Ascending aorta (tissue), 2 donors: Measurements from ENCODE around the gene LRTM2. TPM values are rescaled to one million over a fixed set of nuclear protein-coding genes. Genes with fewer than 3 reads are reported as not detected.
A peak's percentile ranks its signal among the peaks of the same experiment; 100 is the strongest.

Source experiments
- DNase-seq, 2 donors: peaks; one replicate each; pipeline ENCODE4 v3.0.0-alpha.2; 2019; ENCODE audit warnings: low spot score in 2 of 2
- H3K27ac ChIP-seq, 2 donors: fragments of 200-600 bp; sonication (generic); one replicate each; pipeline ENCODE4 v1.5.1; 2016 to 2017; ENCODE audit warnings: mild to moderate bottlenecking in 1 of 2
- H3K27me3 ChIP-seq: fragments of 200-600 bp; sonication (generic); one replicate; pipeline ENCODE4 v1.5.1; 2017
- H3K36me3 ChIP-seq, 2 donors: fragments of 200-600 bp; sonication (generic); one replicate each; pipeline ENCODE4 v1.5.1; 2016
- H3K4me1 ChIP-seq, 2 donors: fragments of 200-600 bp; sonication (generic); one replicate each; pipeline ENCODE4 v1.5.1; 2016 to 2017; ENCODE audit warnings: mild to moderate bottlenecking in 1 of 2
- H3K4me3 ChIP-seq, 2 donors: fragments of 200-600 bp; sonication (generic); one replicate each; pipeline ENCODE4 v1.5.1; 2016 to 2017; ENCODE audit warnings: mild to moderate bottlenecking in 1 of 2
- H3K9me3 ChIP-seq, 2 donors: fragments of 200-600 bp; sonication (generic); one replicate each; pipeline ENCODE4 v1.5.1; 2016
- intact Hi-C: fragments of 100-400 bp; cut with DNase I; formaldehyde crosslinking; loops from one replicate; pipeline ENCODE4 v1.15.1; 2023
- total RNA-seq: library from RNA; depleted of rRNA; stranded (reverse); fragments of >200 nt; gene quantifications from one replicate; pipeline ENCODE4 v1.1.0, GENCODE V29; 2016
- TF ChIP-seq, protein P1 (sequence below), 3 experiments: fragments of 200-600 bp in 2 of 3; fragments of 450-650 bp in 1 of 3; sonication (generic) in 2 of 3; IDR thresholded peaks; one replicate each; pipeline ENCODE4 v1.5.1; 2016 to 2019; ENCODE audit warnings: antibody characterized with exemption in 3 of 3, mild to moderate bottlenecking in 1 of 3, moderate library complexity in 1 of 3

LRTM2 gene
- total RNA-seq, 1 donor from 2014 or later: not detected

DNA sequence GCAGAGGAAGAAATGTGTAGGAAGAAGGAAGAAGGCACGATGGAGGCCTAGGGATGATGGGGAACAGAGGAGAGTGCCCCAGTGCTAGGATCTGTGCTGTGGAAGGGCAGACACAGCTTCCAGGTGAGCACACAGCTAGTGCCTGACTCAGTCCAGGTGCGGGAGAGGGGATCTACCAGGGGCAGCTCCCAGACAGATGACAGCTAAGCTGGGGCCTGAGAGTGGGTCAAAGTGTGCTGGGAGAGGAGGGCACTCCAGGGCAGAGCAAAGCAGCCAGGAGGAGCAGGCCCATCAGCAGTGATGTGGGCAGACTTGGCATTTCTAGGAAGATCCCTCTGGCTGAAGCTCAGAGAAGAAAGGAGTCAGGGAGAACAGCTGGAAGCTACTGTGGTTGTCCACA lies 36.7 kb downstream of the LRTM2 start:
- Histone ChIP-seq H3K36me3 (no peaks in the 10 kb centered on the region), H3K27ac (no peak overlapping the region), H3K4me1 (no peaks in the 10 kb centered on the region), H3K9me3 (peaks cover 11 to 17% of the 10 kb centered on the region in 2 donors), H3K27me3 (no peaks in the 10 kb centered on the region), H3K4me3 (no peak overlapping the region)
- TF ChIP-seq, protein P1, sequence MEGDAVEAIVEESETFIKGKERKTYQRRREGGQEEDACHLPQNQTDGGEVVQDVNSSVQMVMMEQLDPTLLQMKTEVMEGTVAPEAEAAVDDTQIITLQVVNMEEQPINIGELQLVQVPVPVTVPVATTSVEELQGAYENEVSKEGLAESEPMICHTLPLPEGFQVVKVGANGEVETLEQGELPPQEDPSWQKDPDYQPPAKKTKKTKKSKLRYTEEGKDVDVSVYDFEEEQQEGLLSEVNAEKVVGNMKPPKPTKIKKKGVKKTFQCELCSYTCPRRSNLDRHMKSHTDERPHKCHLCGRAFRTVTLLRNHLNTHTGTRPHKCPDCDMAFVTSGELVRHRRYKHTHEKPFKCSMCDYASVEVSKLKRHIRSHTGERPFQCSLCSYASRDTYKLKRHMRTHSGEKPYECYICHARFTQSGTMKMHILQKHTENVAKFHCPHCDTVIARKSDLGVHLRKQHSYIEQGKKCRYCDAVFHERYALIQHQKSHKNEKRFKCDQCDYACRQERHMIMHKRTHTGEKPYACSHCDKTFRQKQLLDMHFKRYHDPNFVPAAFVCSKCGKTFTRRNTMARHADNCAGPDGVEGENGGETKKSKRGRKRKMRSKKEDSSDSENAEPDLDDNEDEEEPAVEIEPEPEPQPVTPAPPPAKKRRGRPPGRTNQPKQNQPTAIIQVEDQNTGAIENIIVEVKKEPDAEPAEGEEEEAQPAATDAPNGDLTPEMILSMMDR (IDR thresholded peaks at IDR 0.05): no peak
- peak in 1 of 2 donors; percentile 44 for DNase-seq
- intact Hi-C loops: no loop called here

DNA sequence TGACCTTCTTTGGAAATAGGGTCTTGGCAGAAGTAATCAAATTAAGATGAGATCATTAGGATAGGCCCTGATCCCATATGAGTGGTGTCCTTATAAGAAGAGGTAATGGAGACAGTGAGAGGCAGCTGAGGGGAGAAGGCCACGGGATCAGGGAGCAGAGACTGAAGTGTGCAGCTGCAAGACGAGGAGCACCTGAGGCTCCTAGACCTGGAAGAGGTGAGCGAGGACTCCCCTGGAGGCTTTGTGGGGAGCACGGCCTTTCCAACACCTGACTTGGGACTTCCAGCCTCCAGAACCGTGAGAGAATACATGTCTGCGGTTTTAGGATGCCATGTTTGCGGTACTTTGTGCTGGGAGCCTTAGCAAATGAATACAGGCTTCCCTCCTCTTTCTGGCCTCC lies 37.5 kb downstream of the LRTM2 start:
- intact Hi-C loops: no loop called here
- DNase-seq: peak in 1 of 2 donors; percentile 31
- H3K4me3 ChIP-seq: no peak overlapping the region
- TF ChIP-seq, protein P1 (IDR thresholded peaks at IDR 0.05): no peak
- H3K36me3 ChIP-seq: no peaks in the 10 kb centered on the region
- peaks cover 11 to 17% of the 10 kb centered on the region in 2 donors for H3K9me3 ChIP-seq
- H3K27ac ChIP-seq: no peak overlapping the region
- H3K4me1 ChIP-seq: no peaks in the 10 kb centered on the region
- H3K27me3 ChIP-seq: no peaks in the 10 kb centered on the region

DNA sequence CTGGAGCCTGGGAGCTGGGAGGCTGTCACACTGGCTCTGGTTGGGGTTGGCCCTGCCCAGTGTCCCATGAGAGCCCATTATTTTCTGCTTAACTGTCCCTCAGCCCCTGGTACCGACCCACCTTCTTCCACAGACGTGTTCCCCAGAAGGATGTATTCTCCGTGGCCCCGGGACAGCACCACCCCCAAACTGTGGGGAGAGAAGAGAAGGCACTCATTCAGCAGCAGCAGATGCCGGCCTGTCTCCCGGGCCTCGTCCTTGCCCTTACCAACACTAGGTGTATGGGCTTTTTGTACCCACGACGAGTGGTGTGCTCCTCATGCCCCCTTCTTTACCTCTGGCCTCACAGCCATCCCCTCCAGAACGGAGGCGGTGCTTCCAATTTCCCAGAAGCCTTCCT lies 38.1 kb downstream of the LRTM2 start:
- intact Hi-C loops: no loop called here
- peak in 1 of 2 donors; percentile 35 for DNase-seq
- no peaks in the 10 kb centered on the region for H3K27me3 ChIP-seq

DNA sequence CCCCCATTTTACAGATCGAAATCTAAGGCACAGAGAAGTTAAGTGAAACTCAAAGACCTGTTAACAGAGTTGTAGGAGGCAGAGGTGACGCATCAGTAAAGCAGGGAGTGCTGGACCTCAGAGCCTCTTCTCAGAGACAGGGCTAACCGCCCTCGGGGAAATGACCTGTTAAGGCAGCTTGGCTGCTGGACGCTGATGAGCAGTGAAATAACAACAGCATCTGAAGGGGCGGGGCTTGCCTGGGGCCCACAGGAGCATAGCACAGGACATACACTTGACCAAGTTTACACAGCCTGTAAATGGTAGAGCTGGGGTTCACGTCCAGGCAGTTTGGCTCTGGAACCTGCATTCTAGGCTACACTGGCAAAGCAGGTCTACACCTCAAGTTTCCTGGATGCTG lies 39.3 kb downstream of the LRTM2 start:
- DNase-seq: peak in 1 of 2 donors; percentile 21
- no peak overlapping the region for H3K4me3 ChIP-seq
- no peaks in the 10 kb centered on the region for H3K4me1 ChIP-seq
- H3K36me3 ChIP-seq: no peaks in the 10 kb centered on the region
- H3K27me3 ChIP-seq: no peaks in the 10 kb centered on the region
- peaks cover 11 to 13% of the 10 kb centered on the region in 2 donors for H3K9me3 ChIP-seq
- H3K27ac ChIP-seq: no peak overlapping the region
- TF ChIP-seq, protein P1 (IDR thresholded peaks at IDR 0.05): no peak
- intact Hi-C loops: no loop called here

More for the DNA sequence above, 38.1 kb downstream of the LRTM2 start:
- no peaks in the 10 kb centered on the region for H3K36me3 ChIP-seq
- TF ChIP-seq, protein P1 (IDR thresholded peaks at IDR 0.05): no peak
- peaks cover 11 to 17% of the 10 kb centered on the region in 2 donors for H3K9me3 ChIP-seq
- no peak overlapping the region for H3K27ac ChIP-seq
- no peaks in the 10 kb centered on the region for H3K4me1 ChIP-seq
- no peak overlapping the region for H3K4me3 ChIP-seq

DNA sequence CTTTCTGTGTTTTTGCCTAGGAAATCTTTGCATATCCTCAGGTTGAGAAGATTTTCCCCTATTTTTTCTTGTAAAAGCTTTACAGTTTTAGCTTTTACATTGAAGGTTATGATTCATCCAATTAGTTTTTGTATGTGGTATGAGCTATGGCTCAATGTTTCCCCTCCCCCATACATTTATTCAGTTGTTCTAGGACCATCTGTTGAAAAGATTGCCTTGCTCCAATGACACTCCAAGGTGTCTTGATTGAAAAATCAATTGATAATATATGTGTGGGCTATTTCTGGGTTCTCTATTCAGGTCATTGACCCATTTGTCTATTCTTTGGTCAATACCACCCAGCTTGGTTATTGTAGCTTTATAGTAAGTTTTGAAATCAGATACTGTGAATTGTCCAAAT lies 42.6 kb downstream of the LRTM2 start:
- H3K27me3 ChIP-seq: no peaks in the 10 kb centered on the region
- TF ChIP-seq, protein P1 (IDR thresholded peaks at IDR 0.05): no peak
- no peak for DNase-seq
- no peak overlapping the region for H3K4me3 ChIP-seq
- H3K4me1 ChIP-seq: no peaks in the 10 kb centered on the region
- no peaks in the 10 kb centered on the region for H3K36me3 ChIP-seq
- intact Hi-C loops: no loop called here
- H3K9me3 ChIP-seq: no peaks in the 10 kb centered on the region
- H3K27ac ChIP-seq: no peak overlapping the region

DNA sequence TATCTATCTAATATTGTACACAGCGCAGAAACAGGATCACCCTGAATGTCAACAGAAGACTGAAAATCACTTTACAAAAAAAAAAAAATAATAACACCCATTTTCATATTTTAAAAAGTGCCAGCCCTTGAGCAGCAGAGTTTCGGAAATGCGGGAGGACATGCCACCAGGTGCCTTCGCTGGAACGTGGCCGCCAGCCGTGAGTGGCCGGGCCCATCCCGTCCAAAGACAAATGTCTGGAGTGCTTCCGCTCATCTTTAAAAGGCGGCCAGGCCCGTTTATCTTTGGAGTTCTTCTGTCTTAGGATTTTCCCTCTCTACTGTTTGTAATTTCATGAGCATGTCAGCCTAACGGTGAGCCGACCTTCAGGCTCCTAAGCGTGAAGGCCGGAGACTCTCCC lies 43.5 kb downstream of the LRTM2 start:
- DNase-seq: no peak
- H3K36me3 ChIP-seq: no peaks in the 10 kb centered on the region
- TF ChIP-seq, protein P1 (IDR thresholded peaks at IDR 0.05): no peak
- no peaks in the 10 kb centered on the region for H3K9me3 ChIP-seq
- H3K27me3 ChIP-seq: no peaks in the 10 kb centered on the region
- H3K27ac ChIP-seq: no peak overlapping the region
- H3K4me3 ChIP-seq: no peak overlapping the region
- H3K4me1 ChIP-seq: no peaks in the 10 kb centered on the region
- intact Hi-C loops: no loop called here
